Liver (tissue), 9 donors: ENCODE measurements around the gene BEAN1. TPM values are rescaled to one million over a fixed set of nuclear protein-coding genes. Genes with fewer than 3 reads are reported as not detected.

ENCODE experiments used
- DNase-seq: peaks from one replicate; pipeline ENCODE4 v3.0.0-alpha.2; 2017; ENCODE audit warnings: low spot score
- H3K27ac ChIP-seq, 2 donors: one replicate each; pipeline ENCODE4 v1.7.0; 2013; ENCODE audit warnings: inconsistent platforms in 2 of 2, low read length in 2 of 2, control low read depth in 1 of 2, low read depth in 1 of 2, mild to moderate bottlenecking in 1 of 2
- H3K27me3 ChIP-seq, 4 donors: one replicate each; pipeline versions ENCODE4 v1.6.1 to v1.7.0; 2013; ENCODE audit warnings: low read length in 3 of 4, inconsistent platforms in 1 of 4, mild to moderate bottlenecking in 1 of 4, moderate library complexity in 1 of 4; ENCODE audit not compliant: control insufficient read depth in 4 of 4, insufficient read depth in 4 of 4
- H3K36me3 ChIP-seq, 4 donors: one replicate each; pipeline versions ENCODE4 v1.6.1 to v1.7.0; 2013; ENCODE audit warnings: low read length in 3 of 4, mild to moderate bottlenecking in 3 of 4, low read depth in 1 of 4, moderate library complexity in 1 of 4; ENCODE audit not compliant: control insufficient read depth in 4 of 4, insufficient read depth in 3 of 4
- H3K4me1 ChIP-seq, 4 donors: one replicate each; pipeline versions ENCODE4 v1.6.1 to v1.7.0; 2013; ENCODE audit warnings: low read length in 3 of 4, mild to moderate bottlenecking in 3 of 4, moderate library complexity in 1 of 4; ENCODE audit not compliant: control insufficient read depth in 4 of 4, insufficient read depth in 4 of 4
- H3K4me3 ChIP-seq, 3 donors: one replicate each; pipeline versions ENCODE4 v1.6.1 to v1.7.0; 2013; ENCODE audit warnings: low read length in 3 of 3, control low read depth in 1 of 3, low read depth in 1 of 3, mild to moderate bottlenecking in 1 of 3
- H3K9ac ChIP-seq, 2 donors: one replicate each; pipeline ENCODE4 v1.7.0; 2013; ENCODE audit warnings: low read length in 2 of 2, mild to moderate bottlenecking in 2 of 2, moderate library complexity in 2 of 2, control low read depth in 1 of 2, low read depth in 1 of 2
- H3K9me3 ChIP-seq, 4 donors: one replicate each; pipeline versions ENCODE4 v1.6.1 to v1.7.0; 2013; ENCODE audit warnings: low read length in 3 of 4; ENCODE audit not compliant: control insufficient read depth in 4 of 4
- EGR1 ChIP-seq, 2 donors: IDR thresholded peaks; 2 replicates each; pipeline ENCODE4 v1.6.1; 2016 to 2018; ENCODE audit warnings: antibody characterized with exemption in 2 of 2, low read depth in 2 of 2
- FOXA1 ChIP-seq: IDR thresholded peaks from 2 replicates; pipeline ENCODE4 v1.6.1; 2016; ENCODE audit warnings: antibody characterized with exemption
- FOXA2 ChIP-seq: IDR thresholded peaks from 2 replicates; pipeline ENCODE4 v1.6.1; 2016; ENCODE audit warnings: antibody characterized with exemption
- GABPA ChIP-seq, 2 donors: IDR thresholded peaks in 1 of 2; conservative IDR thresholded peaks in 1 of 2; 2 replicates each; pipeline ENCODE4 v1.6.1; 2016; ENCODE audit warnings: antibody characterized with exemption in 2 of 2, mild to moderate bottlenecking in 1 of 2, moderate library complexity in 1 of 2
- HNF4A ChIP-seq, 2 donors: conservative IDR thresholded peaks; 2 replicates each; pipeline ENCODE4 v1.6.1; 2016; ENCODE audit warnings: antibody characterized with exemption in 2 of 2, mild to moderate bottlenecking in 2 of 2
- HNF4G ChIP-seq: IDR thresholded peaks from 2 replicates; pipeline ENCODE4 v1.6.1; 2016; ENCODE audit warnings: antibody characterized with exemption
- JUND ChIP-seq, 2 donors: IDR thresholded peaks; 2 replicates each; pipeline ENCODE4 v1.6.1; 2016; ENCODE audit warnings: antibody characterized with exemption in 2 of 2
- NR2F2 ChIP-seq: IDR thresholded peaks from 2 replicates; pipeline ENCODE4 v1.6.1; 2016; ENCODE audit warnings: antibody characterized with exemption
- RAD21 ChIP-seq, 2 donors: IDR thresholded peaks; 2 replicates each; pipeline ENCODE4 v1.6.1; 2016; ENCODE audit warnings: antibody characterized with exemption in 2 of 2, mild to moderate bottlenecking in 2 of 2
- RXRA ChIP-seq, 2 donors: IDR thresholded peaks; 2 replicates each; pipeline ENCODE4 v1.6.1; 2017 to 2018; ENCODE audit warnings: antibody characterized with exemption in 2 of 2, mild to moderate bottlenecking in 1 of 2
- SP1 ChIP-seq: IDR thresholded peaks from 2 replicates; pipeline ENCODE4 v1.6.1; 2018; ENCODE audit warnings: antibody characterized with exemption, mild to moderate bottlenecking
- TAF1 ChIP-seq: conservative IDR thresholded peaks from 2 replicates; pipeline ENCODE4 v1.6.1; 2016; ENCODE audit warnings: antibody characterized with exemption, mild to moderate bottlenecking
- YY1 ChIP-seq: IDR thresholded peaks from 2 replicates; pipeline ENCODE4 v1.6.1; 2016; ENCODE audit warnings: antibody characterized with exemption, mild to moderate bottlenecking
- WGBS: extraction: QIAGEN DNeasy Blood & Tissue Kit; methylation state at CpG from one replicate; pipeline ENCODE4 v1.1.7; 2013; 5-methylcytosine and 5-hydroxymethylcytosine counted together
- polyA plus RNA-seq, 2 donors: library from polyadenylated mRNA; stranded (reverse) in 1 of 2; unstranded in 1 of 2; fragments of 200-250 nt in 1 of 2; fragments of >200 nt in 1 of 2; fragmentation: Nextera tagmentation in 1 of 2; extraction: Ambion mirVana in 1 of 2; gene quantifications; one replicate each; pipeline versions ENCODE4 v1.2.1 to v1.2.3, GENCODE V29; 2013 to 2015
- total RNA-seq, 2 donors: library from RNA; depleted of rRNA; stranded (reverse); fragments of >200 nt; gene quantifications; one replicate each; pipeline ENCODE4 v1.2.3, GENCODE V29; 2014
- TF ChIP-seq, protein P1 (sequence below): IDR thresholded peaks from 2 replicates; pipeline ENCODE4 v1.6.1; 2016; ENCODE audit warnings: antibody characterized with exemption
- TF ChIP-seq, protein P2 (sequence below): IDR thresholded peaks from 2 replicates; pipeline ENCODE4 v1.6.1; 2016; ENCODE audit warnings: antibody characterized with exemption, mild to moderate bottlenecking
- TF ChIP-seq, protein P3 (sequence below): IDR thresholded peaks from 2 replicates; pipeline ENCODE4 v1.6.1; 2016; ENCODE audit warnings: antibody characterized with exemption
- donor health status: healthy.
- donor health status: healthy.
- donor health status: healthy.
- donor health status: healthy.
- donor health status: healthy.

The BEAN1 gene
- total and polyA plus RNA-seq, 4 donors: 0.22 to 0.99 (median 0.25) TPM; not detected in 1

DNA sequence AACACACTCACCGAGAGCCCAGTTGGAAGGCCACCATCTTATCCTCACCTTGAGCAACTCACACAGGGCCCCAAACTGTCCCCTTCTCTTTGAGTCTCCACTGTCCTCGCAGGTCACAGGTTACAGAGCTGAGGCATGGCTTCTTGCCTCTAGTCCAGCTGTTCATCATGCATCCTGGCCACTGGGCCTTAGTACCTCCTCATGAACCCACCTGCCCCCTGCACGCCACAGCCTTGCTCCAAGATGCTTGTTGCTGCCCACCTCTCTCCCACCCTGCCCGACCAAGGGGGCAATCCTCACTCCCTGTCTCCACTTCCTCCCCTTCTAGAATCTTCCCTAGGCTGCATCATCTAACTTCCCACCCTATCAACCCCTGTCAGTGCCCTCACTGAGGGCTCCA, 43.5 kb upstream of the BEAN1 start:
- Histone ChIP-seq H3K9ac (no peak overlapping the region), H3K27me3 (no peaks in the 10 kb centered on the region), H3K4me3 (no peak overlapping the region), H3K9me3 (no peaks in the 10 kb centered on the region), H3K27ac (peak overlapping the region; percentile 46 to 48), H3K36me3 (no peaks in the 10 kb centered on the region), H3K4me1 (no peaks in the 10 kb centered on the region)
- DNase-seq: no peak
- no peak for TF ChIP-seq EGR1 (IDR thresholded peaks at IDR 0.05; ENCODE audit: low read depth in 2 of 2)
- no peak for TF ChIP-seq HNF4A (conservative IDR thresholded peaks at IDR 0.05)
- TF ChIP-seq RAD21 (IDR thresholded peaks at IDR 0.05): no peak
- TF ChIP-seq RXRA (IDR thresholded peaks at IDR 0.05): no peak
- TF ChIP-seq HNF4G: no peak
- no peak for TF ChIP-seq SP1
- TF ChIP-seq NR2F2: no peak
- no peak for TF ChIP-seq TAF1
- no peak for TF ChIP-seq YY1
- TF ChIP-seq, protein P1, sequence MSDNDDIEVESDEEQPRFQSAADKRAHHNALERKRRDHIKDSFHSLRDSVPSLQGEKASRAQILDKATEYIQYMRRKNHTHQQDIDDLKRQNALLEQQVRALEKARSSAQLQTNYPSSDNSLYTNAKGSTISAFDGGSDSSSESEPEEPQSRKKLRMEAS: no peak
- WGBS: 77% methylated on average over 4 of the region's 4 CpGs

DNA sequence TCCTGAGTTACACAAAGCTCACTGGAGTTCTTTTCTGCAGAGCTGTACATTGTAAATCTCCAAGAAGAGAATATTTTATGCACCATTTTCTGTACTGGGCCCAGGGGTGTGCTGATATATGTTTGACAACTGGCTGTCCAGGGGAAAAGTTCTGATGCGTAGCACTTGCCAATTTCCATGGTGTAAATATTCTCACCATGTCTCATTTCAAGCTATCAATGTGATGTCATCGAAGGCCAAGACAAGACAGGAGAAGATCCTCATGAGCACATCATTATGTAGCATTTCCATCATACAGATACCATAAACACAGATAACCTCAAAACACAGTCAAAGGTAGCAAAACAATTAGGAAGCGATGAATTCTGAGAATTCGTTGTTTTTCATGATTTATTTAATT, 41.7 kb upstream of the BEAN1 start:
- Histone ChIP-seq H3K27me3 (no peaks in the 10 kb centered on the region), H3K4me1 (no peaks in the 10 kb centered on the region), H3K4me3 (no peak overlapping the region), H3K27ac (no peak overlapping the region), H3K9me3 (no peaks in the 10 kb centered on the region), H3K36me3 (peaks cover 0 to 3% (median 0%) of the 10 kb centered on the region in 4 donors), H3K9ac (no peak overlapping the region)
- TF ChIP-seq TAF1: no peak
- TF ChIP-seq GABPA (IDR thresholded peaks at IDR 0.05 in 1 of 2, conservative IDR thresholded peaks at IDR 0.05 in 1 of 2): no peak
- TF ChIP-seq NR2F2: no peak
- TF ChIP-seq RXRA (IDR thresholded peaks at IDR 0.05): no peak
- no peak for TF ChIP-seq HNF4A (conservative IDR thresholded peaks at IDR 0.05)
- TF ChIP-seq, protein P2, sequence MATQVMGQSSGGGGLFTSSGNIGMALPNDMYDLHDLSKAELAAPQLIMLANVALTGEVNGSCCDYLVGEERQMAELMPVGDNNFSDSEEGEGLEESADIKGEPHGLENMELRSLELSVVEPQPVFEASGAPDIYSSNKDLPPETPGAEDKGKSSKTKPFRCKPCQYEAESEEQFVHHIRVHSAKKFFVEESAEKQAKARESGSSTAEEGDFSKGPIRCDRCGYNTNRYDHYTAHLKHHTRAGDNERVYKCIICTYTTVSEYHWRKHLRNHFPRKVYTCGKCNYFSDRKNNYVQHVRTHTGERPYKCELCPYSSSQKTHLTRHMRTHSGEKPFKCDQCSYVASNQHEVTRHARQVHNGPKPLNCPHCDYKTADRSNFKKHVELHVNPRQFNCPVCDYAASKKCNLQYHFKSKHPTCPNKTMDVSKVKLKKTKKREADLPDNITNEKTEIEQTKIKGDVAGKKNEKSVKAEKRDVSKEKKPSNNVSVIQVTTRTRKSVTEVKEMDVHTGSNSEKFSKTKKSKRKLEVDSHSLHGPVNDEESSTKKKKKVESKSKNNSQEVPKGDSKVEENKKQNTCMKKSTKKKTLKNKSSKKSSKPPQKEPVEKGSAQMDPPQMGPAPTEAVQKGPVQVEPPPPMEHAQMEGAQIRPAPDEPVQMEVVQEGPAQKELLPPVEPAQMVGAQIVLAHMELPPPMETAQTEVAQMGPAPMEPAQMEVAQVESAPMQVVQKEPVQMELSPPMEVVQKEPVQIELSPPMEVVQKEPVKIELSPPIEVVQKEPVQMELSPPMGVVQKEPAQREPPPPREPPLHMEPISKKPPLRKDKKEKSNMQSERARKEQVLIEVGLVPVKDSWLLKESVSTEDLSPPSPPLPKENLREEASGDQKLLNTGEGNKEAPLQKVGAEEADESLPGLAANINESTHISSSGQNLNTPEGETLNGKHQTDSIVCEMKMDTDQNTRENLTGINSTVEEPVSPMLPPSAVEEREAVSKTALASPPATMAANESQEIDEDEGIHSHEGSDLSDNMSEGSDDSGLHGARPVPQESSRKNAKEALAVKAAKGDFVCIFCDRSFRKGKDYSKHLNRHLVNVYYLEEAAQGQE: no peak
- no peak for TF ChIP-seq FOXA1
- no peak for TF ChIP-seq EGR1 (IDR thresholded peaks at IDR 0.05; ENCODE audit: low read depth in 2 of 2)
- TF ChIP-seq FOXA2: no peak
- no peak for TF ChIP-seq RAD21 (IDR thresholded peaks at IDR 0.05)
- TF ChIP-seq, protein P3, sequence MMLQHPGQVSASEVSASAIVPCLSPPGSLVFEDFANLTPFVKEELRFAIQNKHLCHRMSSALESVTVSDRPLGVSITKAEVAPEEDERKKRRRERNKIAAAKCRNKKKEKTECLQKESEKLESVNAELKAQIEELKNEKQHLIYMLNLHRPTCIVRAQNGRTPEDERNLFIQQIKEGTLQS: no peak
- no peak for TF ChIP-seq JUND (IDR thresholded peaks at IDR 0.05)
- 95% methylated on average over 4 of the region's 4 CpGs for WGBS
- no peak for DNase-seq
